ENCODE results near the gene ARHGAP31. TPM values are rescaled to one million over a fixed set of nuclear protein-coding genes. Genes with fewer than 3 reads are reported as not detected.
A peak's percentile ranks its signal among the peaks of the same experiment; 100 is the strongest.

The ARHGAP31 gene
- total and polyA plus RNA-seq, 12 donors, result 10.6 to 71.1 (median 35.9) TPM

DNA sequence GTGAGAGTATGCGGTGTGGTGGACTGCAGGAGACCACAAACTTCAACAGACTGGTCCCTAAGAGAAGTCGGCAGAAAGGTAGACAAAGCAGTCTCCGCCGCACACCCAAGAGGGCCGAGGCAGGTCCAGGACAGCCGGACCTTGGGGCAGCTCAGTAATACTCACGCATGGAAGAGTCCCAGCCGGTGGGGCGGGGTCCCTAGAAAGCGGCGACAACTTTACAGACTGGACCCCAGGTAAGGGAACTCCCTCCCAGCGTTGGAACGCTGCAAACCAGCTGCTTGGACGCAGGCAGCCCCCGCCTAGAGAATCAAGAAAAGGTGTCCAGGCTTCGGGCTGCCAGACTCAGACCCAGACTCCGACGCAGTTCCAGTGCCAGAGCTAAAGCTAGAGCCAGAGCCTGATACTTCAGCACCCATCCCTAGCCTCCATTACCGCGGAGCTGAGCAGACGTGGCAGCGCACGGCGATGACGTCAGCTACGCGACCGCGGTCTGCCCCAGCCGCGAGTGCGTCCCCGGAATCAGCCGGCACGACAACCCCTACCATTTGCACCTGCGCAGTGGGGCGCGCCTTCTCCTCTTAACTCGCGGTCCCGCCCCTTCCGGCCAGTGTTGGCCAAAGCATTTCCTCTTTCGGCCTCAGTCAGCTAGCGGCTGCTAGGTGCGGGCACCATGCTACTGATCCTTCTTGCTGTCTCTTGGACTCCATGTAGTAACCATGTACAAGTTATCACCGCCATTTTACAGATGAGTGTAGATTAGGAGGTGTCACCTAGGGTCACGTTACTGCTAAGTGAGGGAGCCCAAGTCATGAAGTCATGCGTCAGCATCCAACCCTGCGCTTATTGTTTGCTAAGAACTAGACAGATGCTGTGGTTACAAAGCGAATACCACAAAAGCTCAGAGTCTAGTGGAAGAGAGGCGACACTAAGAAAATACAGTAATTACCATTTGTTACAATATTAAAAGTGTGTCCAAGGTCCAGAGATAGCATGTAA, 169.3 kb downstream of the ARHGAP31 start, which contains the start of gene TMEM39A:
Gene TMEM39A (minus strand): TSS at position 445 of the 999 bp plus-strand sequence. CDS start 1,541 bp downstream, outside the sequence.
- peak within 1 kb of the TSS; percentile 53 to 93 (median 80) for H3K27ac ChIP-seq
- peaks cover 0 to 56% (median 26%) of the 10 kb centered on the region in 9 donors for H3K4me1 ChIP-seq
- intact Hi-C loops (cut with DNase I), result loop anchor here in 6 of 10 donors (5.0 to 10.0 kb wide), 5 partner anchors 179 to 221 kb away; no protein-coding TSS in a partner anchor
- ATAC-seq (peak; percentile 97 to 99 (median 99)), DNase-seq (peak; percentile 100)
- 5 to 6% methylated on average over 51 of the region's 51 CpGs for WGBS, 2 donors
- H3K4me3 ChIP-seq, result peak within 1 kb of the TSS; percentile 63 to 94 (median 78)
- H3K9me3 ChIP-seq, result no peaks in the 10 kb centered on the region
- peaks cover 0 to 37% (median 13%) of the 10 kb centered on the region in 9 donors for H3K36me3 ChIP-seq
- TF ChIP-seq CTCF (IDR thresholded peaks at IDR 0.05), result peak in 4 of 9 donors; percentile 5 to 34 (median 18)
- H3K27me3 ChIP-seq, result no peaks in the 10 kb centered on the region

GRCh38 chr3:119468041-119468440, 173.9 kb downstream of the ARHGAP31 start:
- Histone ChIP-seq H3K4me3 (peak overlapping the region in 5 of 10 donors; percentile 84 to 100 (median 94)), H3K36me3 (peaks cover 0 to 22% (median 10%) of the 10 kb centered on the region in 9 donors), H3K27ac (peak overlapping the region; percentile 67 to 93 (median 84)), H3K4me1 (peaks cover 0 to 31% (median 16%) of the 10 kb centered on the region in 9 donors), H3K27me3 (no peaks in the 10 kb centered on the region), H3K9me3 (no peaks in the 10 kb centered on the region)
- 79 to 94% methylated on average over 2 of the region's 2 CpGs for WGBS, 2 donors
- intact Hi-C loops (cut with DNase I), result loop anchor here in 6 of 10 donors (2.0 to 10.0 kb wide), 5 partner anchors 31 to 217 kb away; partner anchors contain the start of gene TIMMDC1 (in 1 of the 6)
- no peak for DNase-seq
- no peak for TF ChIP-seq CTCF (IDR thresholded peaks at IDR 0.05)
- ATAC-seq, result no peak

- intact Hi-C loops (cut with DNase I), result loop anchor here in 6 of 10 donors (2.0 to 10.0 kb wide), 5 partner anchors 29 to 215 kb away; partner anchors contain the start of gene TIMMDC1 (in 1 of the 6)
- no peak for TF ChIP-seq CTCF (IDR thresholded peaks at IDR 0.05)
- peak in 4 of 8 donors; percentile 2 to 20 (median 10) for ATAC-seq
- no peaks in the 10 kb centered on the region for H3K27me3 ChIP-seq
- WGBS, 2 donors, result 10 to 11% methylated on average over 16 of the region's 16 CpGs
- peak overlapping the region in 9 of 10 donors; percentile 82 to 93 (median 84) for H3K27ac ChIP-seq
- peaks cover 0 to 23% (median 13%) of the 10 kb centered on the region in 9 donors for H3K4me1 ChIP-seq
- no peak for DNase-seq
- H3K36me3 ChIP-seq, result peaks cover 0 to 36% (median 15%) of the 10 kb centered on the region in 9 donors
- H3K4me3 ChIP-seq, result peak overlapping the region; percentile 79 to 100 (median 88)
- no peaks in the 10 kb centered on the region for H3K9me3 ChIP-seq
Measured at GRCh38 chr3:119469418-119470189, 175.4 kb downstream of the ARHGAP31 start.

Other genes with a start within 250 kb of the ARHGAP31 start
- not detected for gene TEX55, start 148.2 kb upstream of the ARHGAP31 start, total RNA-seq
- not detected for gene TEX55, start 148.2 kb upstream of the ARHGAP31 start, polyA plus RNA-seq
- 1 to 10 TPM in 1 of 10 donors, not detected in 9; 1.1 TPM for gene UPK1B, start 120.8 kb upstream of the ARHGAP31 start, total RNA-seq
- gene UPK1B, start 120.8 kb upstream of the ARHGAP31 start, polyA plus RNA-seq, result not detected
- 10 to 100 TPM in 8 of 10 donors, 1 to 10 TPM in 2; 9.0 to 14.6 (median 11.6) TPM for gene B4GALT4, start 53.5 kb upstream of the ARHGAP31 start, total RNA-seq
- 10 to 100 TPM in 1 of 2 donors, 1 to 10 TPM in 1; 9.5 to 23.2 TPM for gene B4GALT4, start 53.5 kb upstream of the ARHGAP31 start, polyA plus RNA-seq
- 10 to 100 TPM in 9 of 10 donors, 1 to 10 TPM in 1; 9.7 to 25.8 (median 13.5) TPM for gene TMEM39A, start 169.2 kb downstream of the ARHGAP31 start, total RNA-seq
- gene TMEM39A, start 169.2 kb downstream of the ARHGAP31 start, polyA plus RNA-seq, result 10 to 100 TPM in 1 of 2 donors, 1 to 10 TPM in 1; 8.4 to 11.9 TPM
- gene POGLUT1, start 174.6 kb downstream of the ARHGAP31 start, total RNA-seq, result 10 to 100 TPM in 1 of 10 donors, 1 to 10 TPM in 9; 2.8 to 13.2 (median 6.7) TPM
- gene POGLUT1, start 174.6 kb downstream of the ARHGAP31 start, polyA plus RNA-seq, result 10 to 100 TPM in 1 of 2 donors, 1 to 10 TPM in 1; 8.6 to 17.0 TPM
- 100 to 1,000 TPM; 213 to 379 (median 240) TPM for gene TIMMDC1, start 204.2 kb downstream of the ARHGAP31 start, total RNA-seq
- 100 to 1,000 TPM in 1 of 2 donors, 10 to 100 TPM in 1; 90.3 to 126 TPM for gene TIMMDC1, start 204.2 kb downstream of the ARHGAP31 start, polyA plus RNA-seq